Fibroblast of skin of right quadriceps (primary cell): ENCODE measurements around the gene STK36.

Experiments used
- DNase-seq: peaks from one replicate; pipeline ENCODE4 v3.0.0-alpha.2; 2013

Gene STK36

GRCh38 chr2:218663901-218664300 lies 8.0 kb upstream of the STK36 start:
- DNase-seq: no peak

GRCh38 chr2:218664653-218665052 lies 7.2 kb upstream of the STK36 start:
- no peak for DNase-seq

- no peak for DNase-seq
Measured at GRCh38 chr2:218671097-218671653, 711 bp upstream of the STK36 start.

- DNase-seq: no peak
Measured at GRCh38 chr2:218679119-218679518, 7.2 kb downstream of the STK36 start.

GRCh38 chr2:218680061-218680460 lies 8.2 kb downstream of the STK36 start:
- no peak for DNase-seq

GRCh38 chr2:218687400-218688060 lies 15.6 kb downstream of the STK36 start:
- DNase-seq: peak; percentile 69

GRCh38 chr2:218691234-218691633 lies 19.3 kb downstream of the STK36 start:
- DNase-seq: peak; percentile 25

- DNase-seq: no peak
Measured at GRCh38 chr2:218694405-218695145, 22.7 kb downstream of the STK36 start.

GRCh38 chr2:218698885-218699284 lies 27.0 kb downstream of the STK36 start:
- DNase-seq: no peak

GRCh38 chr2:218701806-218702205 lies 29.9 kb downstream of the STK36 start:
- no peak for DNase-seq

GRCh38 chr2:218703341-218703740 lies 31.5 kb downstream of the STK36 start:
- no peak for DNase-seq

- no peak for DNase-seq
Measured at GRCh38 chr2:218708086-218708485, 36.2 kb downstream of the STK36 start.

- DNase-seq: no peak
Measured at GRCh38 chr2:218709908-218710307, 38.0 kb downstream of the STK36 start.

GRCh38 chr2:218710334-218710686 lies 38.4 kb downstream of the STK36 start:
- no peak for DNase-seq

GRCh38 chr2:218710687-218711549 lies 39.0 kb downstream of the STK36 start, which contains the start of gene TTLL4:
TSS of gene TTLL4 (plus strand) at chr2:218710835. CDS start at chr2:218737677, 26,842 bp downstream.
- peak; percentile 96 for DNase-seq

- peak; percentile 66 for DNase-seq
Measured at GRCh38 chr2:218711550-218711929, 39.7 kb downstream of the STK36 start.

- no peak for DNase-seq
Measured at GRCh38 chr2:218713922-218714321, 42.0 kb downstream of the STK36 start.

- no peak for DNase-seq
Measured at GRCh38 chr2:218716070-218716469, 44.2 kb downstream of the STK36 start.

- no peak for DNase-seq
Measured at GRCh38 chr2:218717262-218717661, 45.4 kb downstream of the STK36 start.

GRCh38 chr2:218718058-218718457 lies 46.2 kb downstream of the STK36 start:
- no peak for DNase-seq

- no peak for DNase-seq
Measured at GRCh38 chr2:218719457-218719856, 47.6 kb downstream of the STK36 start.

GRCh38 chr2:218720048-218721041 lies 48.5 kb downstream of the STK36 start:
- no peak for DNase-seq
